GM19023 (cell line): Measurements from ENCODE around the gene FBXO27.
"Not testable (repeated sequence)": the region's sequence is repeated elsewhere in the genome, so short reads cannot be mapped to it uniquely, and the experiment has no call there.

ENCODE experiments used
- ATAC-seq: cut with Tn5 transposase; IDR thresholded peaks from one replicate; pipeline ENCODE4 v1.9.1; 2021; ENCODE audit warnings: mild to moderate bottlenecking, moderate library complexity; ENCODE audit not compliant: unreplicated experiment

Gene FBXO27

GRCh38 chr19:39032063-39032918 is at the start of gene FBXO27:
FBXO27 (minus strand) TSS chr19:39032549; CDS start chr19:39032227, 322 bp downstream.
- ATAC-seq: peak; percentile 15

GRCh38 chr19:39080431-39080830 is 48.1 kb upstream of the FBXO27 start:
- ATAC-seq: no peak

GRCh38 chr19:39078436-39079200 is 46.3 kb upstream of the FBXO27 start:
- no peak for ATAC-seq

- ATAC-seq: no peak
Observed at GRCh38 chr19:39077323-39077722, 45.0 kb upstream of the FBXO27 start.

- no peak for ATAC-seq
Observed at GRCh38 chr19:39074942-39075341, 42.6 kb upstream of the FBXO27 start.

GRCh38 chr19:39074205-39074692 is 41.9 kb upstream of the FBXO27 start:
- ATAC-seq: no peak

- no peak for ATAC-seq
Observed at GRCh38 chr19:39070888-39071287, 38.5 kb upstream of the FBXO27 start.

GRCh38 chr19:39068259-39068658 is 35.9 kb upstream of the FBXO27 start:
- ATAC-seq: not testable (repeated sequence)

GRCh38 chr19:39067104-39067503 is 34.8 kb upstream of the FBXO27 start:
- ATAC-seq: no peak

GRCh38 chr19:39065928-39066327 is 33.6 kb upstream of the FBXO27 start:
- no peak for ATAC-seq

- ATAC-seq: no peak
Observed at GRCh38 chr19:39064405-39064804, 32.1 kb upstream of the FBXO27 start.

GRCh38 chr19:39060171-39060570 is 27.8 kb upstream of the FBXO27 start:
- ATAC-seq: no peak

GRCh38 chr19:39059302-39059701 is 27.0 kb upstream of the FBXO27 start:
- no peak for ATAC-seq

GRCh38 chr19:39057615-39058014 is 25.3 kb upstream of the FBXO27 start:
- no peak for ATAC-seq

GRCh38 chr19:39054091-39054470 is 21.7 kb upstream of the FBXO27 start:
- ATAC-seq: no peak

GRCh38 chr19:39053276-39054090 is 21.1 kb upstream of the FBXO27 start:
- no peak for ATAC-seq

- ATAC-seq: no peak
Observed at GRCh38 chr19:39052846-39053245, 20.5 kb upstream of the FBXO27 start.

- ATAC-seq: no peak
Observed at GRCh38 chr19:39052243-39052746, 19.9 kb upstream of the FBXO27 start.

GRCh38 chr19:39047073-39047472 is 14.7 kb upstream of the FBXO27 start:
- ATAC-seq: no peak

GRCh38 chr19:39046037-39046821 is 13.9 kb upstream of the FBXO27 start:
- no peak for ATAC-seq
